K562 (cell line): Measurements from ENCODE around the gene BEST4. TPM values are rescaled to one million over a fixed set of nuclear protein-coding genes. Genes with fewer than 3 reads are reported as not detected.

ENCODE experiments used
- C11orf30 ChIP-seq: fragments of 450-650 bp; IDR thresholded peaks from 2 replicates; pipeline ENCODE4 v1.6.1; 2016; ENCODE audit warnings: low read depth, mild to moderate bottlenecking
- CBFA2T2 ChIP-seq: fragments of 450-650 bp; conservative IDR thresholded peaks from 2 replicates; pipeline ENCODE4 v1.6.1; 2017; ENCODE audit warnings: mild to moderate bottlenecking
- CUX1 ChIP-seq: fragments of 200-800 bp; sonication (Bioruptor generic); IDR thresholded peaks from 2 replicates; pipeline ENCODE4 v1.6.1; 2016; ENCODE audit warnings: missing genetic modification characterization, missing compliant biosample characterization
- DDX20 ChIP-seq: fragments of 450-650 bp; IDR thresholded peaks from 2 replicates; pipeline ENCODE4 v1.6.1; 2016; ENCODE audit warnings: missing genetic modification characterization, low read depth, mild to moderate bottlenecking, missing compliant biosample characterization, moderate library complexity
- E2F5 ChIP-seq: sonication (generic); formaldehyde crosslinking; IDR thresholded peaks from 2 replicates; pipeline ENCODE4 v1.8.0; 2022; ENCODE audit warnings: mild to moderate bottlenecking, missing genetic modification reagents
- EGR1 ChIP-seq: fragments of 450-650 bp; conservative IDR thresholded peaks from 2 replicates; pipeline ENCODE4 v1.6.1; 2017; ENCODE audit warnings: mild to moderate bottlenecking
- FOXO4 ChIP-seq: fragments of 450-650 bp; formaldehyde crosslinking; IDR thresholded peaks from 2 replicates; pipeline ENCODE4 v1.4.0; 2020; ENCODE audit warnings: mild to moderate bottlenecking, moderate library complexity
- GTF2B ChIP-seq: IDR thresholded peaks from 2 replicates; pipeline ENCODE4 v1.6.1; 2011; ENCODE audit not compliant: insufficient read length; ENCODE audit errors: extremely low read depth
- HLTF ChIP-seq: fragments of 450-650 bp; IDR thresholded peaks from 2 replicates; pipeline ENCODE4 v1.6.1; 2016
- KLF16 ChIP-seq: IDR thresholded peaks from 2 replicates; pipeline ENCODE4 v1.6.1; 2016; ENCODE audit warnings: antibody characterized with exemption
- PURB ChIP-seq: sonication (generic); formaldehyde crosslinking; IDR thresholded peaks from 2 replicates; pipeline ENCODE4 v1.9.0; 2021; ENCODE audit warnings: low read depth, mild to moderate bottlenecking, missing genetic modification reagents
- SIN3A ChIP-seq, 2 experiments: fragments of 150-350 bp in 1 of 2; IDR thresholded peaks; 2 replicates each; pipeline ENCODE4 v1.6.1; 2011 to 2016; ENCODE audit warnings: borderline replicate concordance in 2 of 2, low read depth in 2 of 2, low read length in 2 of 2, mild to moderate bottlenecking in 2 of 2, moderate library complexity in 2 of 2; ENCODE audit not compliant: control insufficient read depth in 1 of 2
- TCF15 ChIP-seq: fragments of 250-450 bp; sonication (Bioruptor Pico); IDR thresholded peaks from 2 replicates; pipeline ENCODE4 v1.8.0; 2022; ENCODE audit warnings: moderate library complexity, mild to moderate bottlenecking, inconsistent platforms
- ZNF184 ChIP-seq: sonication (generic); formaldehyde crosslinking; IDR thresholded peaks from 2 replicates; pipeline ENCODE4 v1.5.0; 2020; ENCODE audit warnings: missing genetic modification reagents
- ZNF217 ChIP-seq: sonication (generic); formaldehyde crosslinking; IDR thresholded peaks from 2 replicates; pipeline ENCODE4 v1.8.0; 2022; ENCODE audit warnings: mild to moderate bottlenecking, missing genetic modification reagents
- ZNF274 ChIP-seq: IDR thresholded peaks from 2 replicates; pipeline ENCODE4 v1.6.1; 2011; ENCODE audit warnings: low read depth, mild to moderate bottlenecking, low read length, moderate library complexity, borderline replicate concordance
- ZNF444 ChIP-seq: fragments of 250-450 bp; sonication (Bioruptor Pico); IDR thresholded peaks from 2 replicates; pipeline ENCODE4 v1.4.0; 2020; ENCODE audit warnings: mild to moderate bottlenecking, moderate library complexity
- ZNF445 ChIP-seq: fragments of 250-450 bp; sonication (Bioruptor Pico); IDR thresholded peaks from 2 replicates; pipeline ENCODE4 v1.4.0; 2020; ENCODE audit warnings: low read depth, mild to moderate bottlenecking, moderate library complexity
- ZNF77 ChIP-seq: fragments of 250-450 bp; sonication (Bioruptor Pico); IDR thresholded peaks from 2 replicates; pipeline ENCODE4 v1.5.0; 2020
- ZSCAN32 ChIP-seq: fragments of 450-650 bp; formaldehyde crosslinking; IDR thresholded peaks from 2 replicates; pipeline ENCODE4 v1.4.0; 2020; ENCODE audit warnings: mild to moderate bottlenecking, moderate library complexity
- polyA plus RNA-seq, 8 experiments: library from polyadenylated mRNA; depleted of rRNA in 4 of 8; stranded (reverse) in 5 of 8; unstranded in 3 of 8; fragments of >200 nt; fragmentation: Nextera tagmentation in 2 of 8; fragmentation: Illumina TruSeq in 1 of 8; extraction: Ambion mirVana in 2 of 8; extraction: Trizol in 1 of 8; gene quantifications; 2 replicates each; pipeline versions ENCODE4 v1.2.1 to v1.2.3, GENCODE V29; 2011 to 2014; ENCODE audit warnings: inconsistent platforms in 1 of 8, missing spikeins in 1 of 8
- total RNA-seq, 7 experiments: library from RNA; depleted of rRNA in 6 of 7; stranded (reverse); fragments of >200 nt in 6 of 7; fragmentation: Illumina TruSeq in 2 of 7; extraction: Trizol in 2 of 7; gene quantifications; 2 replicates each; pipeline versions ENCODE4 v1.2.1 to v1.2.3, GENCODE V29; 2011 to 2021; ENCODE audit warnings: low replicate concordance in 1 of 7

Gene BEST4
- total and polyA plus RNA-seq, 9 of the 15 experiments (the other 6 are each of a cell fraction or from before 2014, with no cell fraction given), result 0.07 to 0.11 TPM; not detected in 7

- TF ChIP-seq CUX1 (CRISPR knock-in tag), result no peak
- peak; percentile 43; the same call in 1 of the 2 replicates for TF ChIP-seq CBFA2T2
- TF ChIP-seq GTF2B, result no peak
- TF ChIP-seq DDX20 (tag), result no peak
- no peak for TF ChIP-seq ZNF184 (CRISPR knock-in tag)
- no peak for TF ChIP-seq E2F5 (CRISPR knock-in tag)
- TF ChIP-seq TCF15 (CRISPR knock-in tag), result 0 out of 2 replicates have a peak, but pooled peaks have one; percentile 52
- TF ChIP-seq ZNF444 (CRISPR knock-in tag), result no peak
- TF ChIP-seq SIN3A (IDR thresholded peaks at IDR 0.05; ENCODE audit: borderline replicate concordance in 2 of 2, control insufficient read depth in 1 of 2, low read depth in 2 of 2, low read length in 2 of 2), result no peak
- no peak for TF ChIP-seq ZNF77 (CRISPR knock-in tag)
- TF ChIP-seq KLF16, result peak; percentile 61
- TF ChIP-seq ZNF274, result no peak
- TF ChIP-seq ZNF445 (CRISPR knock-in tag), result no peak
- no peak for TF ChIP-seq ZSCAN32 (CRISPR knock-in tag)
- TF ChIP-seq FOXO4, result no peak
- TF ChIP-seq EGR1, result no peak
- no peak for TF ChIP-seq HLTF
- TF ChIP-seq ZNF217, result no peak
- TF ChIP-seq PURB (CRISPR knock-in tag), result no peak
- no peak for TF ChIP-seq C11orf30
These were observed 48.0 kb upstream of the BEST4 start (continued) for GRCh38 chr1:44835738-44836675.
